ENCODE results near the gene MACROH2A2. TPM values are rescaled to one million over a fixed set of nuclear protein-coding genes. Genes with fewer than 3 reads are reported as not detected.
"Not testable (repeated sequence)": the region's sequence is repeated elsewhere in the genome, so short reads cannot be mapped to it uniquely, and the experiment has no call there.

Gene MACROH2A2
- total RNA-seq, 1 donor from 2014 or later, result 5.3 TPM

GRCh38 chr10:70097459-70097858 lies 44.8 kb downstream of the MACROH2A2 start:
- DNase-seq (ENCODE audit: low spot score), result no peak
- ATAC-seq, result no peak

- ATAC-seq (no peak), DNase-seq (ENCODE audit: low spot score) (no peak)
Measured at GRCh38 chr10:70098271-70098670, 45.6 kb downstream of the MACROH2A2 start.

- DNase-seq (ENCODE audit: low spot score); ATAC-seq: not testable (repeated sequence)
Measured at GRCh38 chr10:70101068-70101562, 48.5 kb downstream of the MACROH2A2 start.

GRCh38 chr10:70101668-70102067 lies 49.0 kb downstream of the MACROH2A2 start:
- no peak for DNase-seq (ENCODE audit: low spot score)
- no peak for ATAC-seq

- DNase-seq (ENCODE audit: low spot score) (no peak), ATAC-seq (peak; percentile 31)
Measured at GRCh38 chr10:70106958-70107791, 54.5 kb downstream of the MACROH2A2 start.

- peak; percentile 88 for ATAC-seq
Measured at GRCh38 chr10:70109064-70109729, 56.6 kb downstream of the MACROH2A2 start.

GRCh38 chr10:70111496-70111895 lies 58.9 kb downstream of the MACROH2A2 start:
- no peak for DNase-seq (ENCODE audit: low spot score)
- no peak for ATAC-seq

More at GRCh38 chr10:70109064-70109729, 56.6 kb downstream of the MACROH2A2 start:
- DNase-seq (ENCODE audit: low spot score), result peak; percentile 86

- ATAC-seq, result no peak
- no peak for DNase-seq (ENCODE audit: low spot score)
Measured at GRCh38 chr10:70112071-70112470, 59.4 kb downstream of the MACROH2A2 start.

- DNase-seq (ENCODE audit: low spot score), result no peak
- no peak for ATAC-seq
Measured at GRCh38 chr10:70114902-70115301, 62.3 kb downstream of the MACROH2A2 start.

- peak; percentile 56 for DNase-seq (ENCODE audit: low spot score)
- peak; percentile 91 for ATAC-seq
Measured at GRCh38 chr10:70115948-70116682, 63.5 kb downstream of the MACROH2A2 start.

GRCh38 chr10:70117646-70118045 lies 65.0 kb downstream of the MACROH2A2 start:
- DNase-seq (ENCODE audit: low spot score) (no peak), ATAC-seq (no peak)

GRCh38 chr10:70118196-70118595 lies 65.5 kb downstream of the MACROH2A2 start:
- ATAC-seq (no peak), DNase-seq (ENCODE audit: low spot score) (no peak)

GRCh38 chr10:70119197-70119596 lies 66.6 kb downstream of the MACROH2A2 start:
- DNase-seq (ENCODE audit: low spot score) (no peak), ATAC-seq (no peak)

- ATAC-seq, result no peak
Measured at GRCh38 chr10:70119623-70120022, 67.0 kb downstream of the MACROH2A2 start.

GRCh38 chr10:70120417-70120816 lies 67.8 kb downstream of the MACROH2A2 start:
- DNase-seq (ENCODE audit: low spot score) (no peak), ATAC-seq (no peak)

More at GRCh38 chr10:70119623-70120022, 67.0 kb downstream of the MACROH2A2 start:
- DNase-seq (ENCODE audit: low spot score), result no peak

- DNase-seq (ENCODE audit: low spot score) (no peak), ATAC-seq (no peak)
Measured at GRCh38 chr10:70121281-70121949, 68.8 kb downstream of the MACROH2A2 start.

- DNase-seq (ENCODE audit: low spot score), result no peak
- ATAC-seq, result no peak
Measured at GRCh38 chr10:70122742-70123141, 70.1 kb downstream of the MACROH2A2 start.

- not testable (repeated sequence) for ATAC-seq; DNase-seq (ENCODE audit: low spot score)
Measured at GRCh38 chr10:70123166-70123565, 70.5 kb downstream of the MACROH2A2 start.

- ATAC-seq (no peak), DNase-seq (ENCODE audit: low spot score) (no peak)
Measured at GRCh38 chr10:70123817-70124216, 71.2 kb downstream of the MACROH2A2 start.

GRCh38 chr10:70124415-70124814 lies 71.8 kb downstream of the MACROH2A2 start:
- no peak for ATAC-seq
- DNase-seq (ENCODE audit: low spot score), result no peak

GRCh38 chr10:70124918-70125317 lies 72.3 kb downstream of the MACROH2A2 start:
- no peak for ATAC-seq
- no peak for DNase-seq (ENCODE audit: low spot score)

All from left lobe of liver (tissue), 2 donors.